ENCODE results near the gene CPNE9.

CPNE9 gene

GRCh38 chr3:9685216-9686049, 18.2 kb upstream of the CPNE9 start:
- Histone ChIP-seq H3K27ac (no peak overlapping the region), H3K36me3 (peaks cover 99 to 100% (median 100%) of the 10 kb centered on the region in 11 experiments), H3K27me3 (no peaks in the 10 kb centered on the region), H4K20me1 (peaks cover 43 to 100% (median 89%) of the 10 kb centered on the region in 11 experiments), H3K9ac (no peak overlapping the region), H3K4me2 (no peak overlapping the region), H3K4me3 (no peak overlapping the region), H3K4me1 (peaks cover 10 to 28% (median 16%) of the 10 kb centered on the region in 10 experiments; a peak in 19 of 20 replicates), H3K9me3 (replicated peaks in 1 of 11) (no peaks in the 10 kb centered on the region)
- TF ChIP-seq Cebpa-rat (IDR thresholded peaks at IDR 0.05), result no peak

- H3K27me3 ChIP-seq, result no peaks in the 10 kb centered on the region
- peaks cover 94 to 100% (median 96%) of the 10 kb centered on the region in 11 experiments for H3K36me3 ChIP-seq
- no peak for TF ChIP-seq Cebpa-rat (IDR thresholded peaks at IDR 0.05)
- H3K4me1 ChIP-seq, result peaks cover 16 to 35% (median 22%) of the 10 kb centered on the region in 10 experiments
- H3K9me3 ChIP-seq (replicated peaks in 1 of 11), result no peaks in the 10 kb centered on the region
- peaks cover 47 to 100% (median 89%) of the 10 kb centered on the region in 11 experiments for H4K20me1 ChIP-seq
- H3K4me3 ChIP-seq, result no peak overlapping the region
- H3K27ac ChIP-seq, result no peak overlapping the region
- 0 out of 22 replicates have a peak overlapping the region, but pooled peaks of 1 of the 11 experiments have one; percentile 15 for H3K9ac ChIP-seq
- no peak overlapping the region for H3K4me2 ChIP-seq
Observed at GRCh38 chr3:9686050-9686550, 17.5 kb upstream of the CPNE9 start.

GRCh38 chr3:9686703-9687102, 16.9 kb upstream of the CPNE9 start:
- H3K36me3 ChIP-seq, result peaks cover 92 to 100% (median 95%) of the 10 kb centered on the region in 11 experiments

GRCh38 chr3:9687514-9687913, 16.1 kb upstream of the CPNE9 start:
- Histone ChIP-seq H3K36me3 (peaks cover 92 to 100% (median 95%) of the 10 kb centered on the region in 11 experiments), H3K9me3 (replicated peaks in 1 of 11) (no peaks in the 10 kb centered on the region), H3K4me3 (no peak overlapping the region), H3K27ac (no peak overlapping the region), H3K4me2 (no peak overlapping the region), H3K27me3 (no peaks in the 10 kb centered on the region), H3K9ac (no peak overlapping the region), H3K4me1 (peaks cover 19 to 44% (median 32%) of the 10 kb centered on the region in 10 experiments), H4K20me1 (peaks cover 55 to 100% (median 91%) of the 10 kb centered on the region in 11 experiments; a peak in 21 of 22 replicates)
- no peak for TF ChIP-seq Cebpa-rat (IDR thresholded peaks at IDR 0.05)

More at GRCh38 chr3:9686703-9687102, 16.9 kb upstream of the CPNE9 start:
- H3K9me3 ChIP-seq (replicated peaks in 1 of 11), result no peaks in the 10 kb centered on the region
- no peak overlapping the region for H3K4me2 ChIP-seq
- no peak overlapping the region for H3K27ac ChIP-seq
- H3K4me3 ChIP-seq, result no peak overlapping the region
- TF ChIP-seq Cebpa-rat (IDR thresholded peaks at IDR 0.05), result no peak
- no peaks in the 10 kb centered on the region for H3K27me3 ChIP-seq
- 0 out of 22 replicates have a peak overlapping the region, but pooled peaks of 1 of the 11 experiments have one; percentile 15 for H3K9ac ChIP-seq
- H4K20me1 ChIP-seq, result peaks cover 49 to 100% (median 90%) of the 10 kb centered on the region in 11 experiments; a peak in 21 of 22 replicates
- H3K4me1 ChIP-seq, result peaks cover 19 to 41% (median 28%) of the 10 kb centered on the region in 10 experiments

GRCh38 chr3:9688961-9689360, 14.7 kb upstream of the CPNE9 start:
- Histone ChIP-seq H3K36me3 (peaks cover 92 to 100% (median 95%) of the 10 kb centered on the region in 11 experiments), H3K27me3 (no peaks in the 10 kb centered on the region), H3K4me2 (peak overlapping the region in 5 of 11 experiments; percentile 5 to 80 (median 57); a peak in 7 of 22 replicates), H3K4me3 (no peak overlapping the region), H3K4me1 (peaks cover 19 to 44% (median 32%) of the 10 kb centered on the region in 10 experiments), H4K20me1 (peaks cover 50 to 100% (median 94%) of the 10 kb centered on the region in 11 experiments; a peak in 21 of 22 replicates), H3K9ac (0 out of 22 replicates have a peak overlapping the region, but pooled peaks of 1 of the 11 experiments have one; percentile 14), H3K9me3 (replicated peaks in 1 of 11) (no peaks in the 10 kb centered on the region), H3K27ac (no peak overlapping the region)
- TF ChIP-seq Cebpa-rat (IDR thresholded peaks at IDR 0.05), result no peak

- H3K4me2 ChIP-seq, result peak overlapping the region in 9 of 11 experiments; percentile 33 to 88 (median 80); a peak in 18 of 22 replicates
- peaks cover 51 to 100% (median 92%) of the 10 kb centered on the region in 11 experiments; a peak in 21 of 22 replicates for H4K20me1 ChIP-seq
- H3K36me3 ChIP-seq, result peaks cover 92 to 100% (median 95%) of the 10 kb centered on the region in 11 experiments
- H3K4me3 ChIP-seq, result no peak overlapping the region
- H3K9me3 ChIP-seq (replicated peaks in 1 of 11), result no peaks in the 10 kb centered on the region
- H3K27me3 ChIP-seq, result no peaks in the 10 kb centered on the region
- no peak overlapping the region for H3K27ac ChIP-seq
- H3K9ac ChIP-seq, result no peak overlapping the region
- no peak for TF ChIP-seq Cebpa-rat (IDR thresholded peaks at IDR 0.05)
- H3K4me1 ChIP-seq, result peaks cover 19 to 44% (median 32%) of the 10 kb centered on the region in 10 experiments
Observed at GRCh38 chr3:9689757-9690156, 13.9 kb upstream of the CPNE9 start.

- H3K4me2 ChIP-seq, result peak overlapping the region in 10 of 11 experiments; percentile 6 to 88 (median 76); a peak in 19 of 22 replicates
- no peak overlapping the region for H3K4me3 ChIP-seq
- no peaks in the 10 kb centered on the region for H3K27me3 ChIP-seq
- peaks cover 19 to 44% (median 32%) of the 10 kb centered on the region in 10 experiments for H3K4me1 ChIP-seq
- no peaks in the 10 kb centered on the region for H3K9me3 ChIP-seq (replicated peaks in 1 of 11)
- H3K27ac ChIP-seq, result peak overlapping the region in 3 of 11 experiments; percentile 15 to 24 (median 18); a peak in 3 of 22 replicates
- H4K20me1 ChIP-seq, result peaks cover 55 to 100% (median 93%) of the 10 kb centered on the region in 11 experiments; a peak in 21 of 22 replicates
- H3K36me3 ChIP-seq, result peaks cover 92 to 100% (median 95%) of the 10 kb centered on the region in 11 experiments
- peak overlapping the region in 2 of 11 experiments; percentile 7 to 36; a peak in 3 of 22 replicates for H3K9ac ChIP-seq
- no peak for TF ChIP-seq Cebpa-rat (IDR thresholded peaks at IDR 0.05)
Observed at GRCh38 chr3:9690451-9691450, 12.9 kb upstream of the CPNE9 start.

- Histone ChIP-seq H4K20me1 (peaks cover 55 to 100% (median 94%) of the 10 kb centered on the region in 11 experiments; a peak in 21 of 22 replicates), H3K4me3 (no peak overlapping the region), H3K4me1 (peaks cover 19 to 44% (median 32%) of the 10 kb centered on the region in 10 experiments), H3K4me2 (peak overlapping the region in 8 of 11 experiments; percentile 57 to 88 (median 83); a peak in 16 of 22 replicates), H3K27me3 (no peaks in the 10 kb centered on the region), H3K36me3 (peaks cover 92 to 100% (median 95%) of the 10 kb centered on the region in 11 experiments), H3K9me3 (replicated peaks in 1 of 11) (no peaks in the 10 kb centered on the region), H3K27ac (peak overlapping the region in 3 of 11 experiments; percentile 15 to 24 (median 18); a peak in 2 of 22 replicates), H3K9ac (peak overlapping the region in 1 of 11 experiments; percentile 36; a peak in 2 of 22 replicates)
- no peak for TF ChIP-seq Cebpa-rat (IDR thresholded peaks at IDR 0.05)
Observed at GRCh38 chr3:9691636-9692035, 12.0 kb upstream of the CPNE9 start.

Measured in BLaER1 treated with 17β-estradiol and CSF1 and Interleukin-3, amounts not matched to agents 10 nM and 100 nM (cell line).